HCT116 (cell line): Measurements from ENCODE around the gene ADARB1. TPM values are rescaled to one million over a fixed set of nuclear protein-coding genes. Genes with fewer than 3 reads are reported as not detected.

Experiments used
- ATAC-seq: fragments of 200-7000 bp; cut with Tn5 transposase; 2 replicates; pipeline ENCODE4 v1.9.1; 2020; ENCODE audit warnings: mild to moderate bottlenecking, moderate library complexity
- BruUV-seq: library from RNA; stranded (reverse); fragments of 400-500 nt; replicated peaks from 2 replicates; lab custom pipeline; 2021; lab: Mats Ljungman, UMichigan
- CTCF ChIA-PET: fragments of 300-600 bp; sonication (Branson Sonifier 250); formaldehyde crosslinking; loops from one replicate; lab custom pipeline; 2021; ENCODE audit warnings: antibody characterized with exemption; lab: Charles Lee
- POLR2A ChIA-PET: fragments of 300-600, 350-600 bp; sonication (Branson Sonifier 250); formaldehyde crosslinking; loops from one replicate; lab custom pipeline; 2021; ENCODE audit warnings: antibody characterized with exemption; lab: Charles Lee
- RAD21 ChIA-PET, 2 experiments: fragments of 300-600 bp; sonication (Branson Sonifier 250); formaldehyde crosslinking; loops; one replicate each; lab custom pipeline; 2023; ENCODE audit warnings: low total read pairs in 2 of 2; ENCODE audit not compliant: uncharacterized antibody in 2 of 2, unreplicated experiment in 2 of 2, low non-redundant PET in 1 of 2; lab: Charles Lee
- DNase-seq: peaks from one replicate; pipeline ENCODE4 v3.0.0-alpha.2; 2010; ENCODE audit warnings: low read depth, low spot score
- H2AFZ ChIP-seq: fragments of 200-600 bp; shearing (Covaris generic), sonication (generic); 2 replicates; pipeline ENCODE4 v1.6.1; 2017; ENCODE audit warnings: low read depth, mixed run types, mixed read lengths, antibody characterized with exemption, low read length; ENCODE audit not compliant: poor library complexity, severe bottlenecking
- H3K27ac ChIP-seq: 2 replicates; pipeline ENCODE4 v1.5.1; 2012; ENCODE audit warnings: low read depth, low read length
- H3K27me3 ChIP-seq: fragments of 200-600 bp; sonication (generic); 2 replicates; pipeline ENCODE4 v1.6.1; 2016; ENCODE audit warnings: mixed run types, low read length, mixed read lengths; ENCODE audit not compliant: insufficient read depth
- H3K36me3 ChIP-seq, 2 experiments: fragments of 200-500 bp in 1 of 2; fragments of 200-600 bp in 1 of 2; sonication (Bioruptor generic) in 1 of 2; sonication (generic) in 1 of 2; 2 replicates each; pipeline versions ENCODE4 v1.5.1 to v1.6.1; 2014 to 2016; ENCODE audit warnings: low read length in 2 of 2, inconsistent platforms in 1 of 2, mixed read lengths in 1 of 2, mixed run types in 1 of 2; ENCODE audit not compliant: insufficient read depth in 2 of 2, control insufficient read depth in 1 of 2
- H3K4me1 ChIP-seq, 2 experiments: fragments of 200-600 bp in 1 of 2; sonication (generic) in 1 of 2; 2 replicates each; pipeline versions ENCODE4 v1.5.1 to v1.6.1; 2012 to 2017; ENCODE audit warnings: low read length in 2 of 2, inconsistent platforms in 1 of 2, mild to moderate bottlenecking in 1 of 2, mixed read lengths in 1 of 2, mixed run types in 1 of 2, moderate library complexity in 1 of 2; ENCODE audit not compliant: insufficient read depth in 2 of 2, control insufficient read depth in 1 of 2
- H3K4me2 ChIP-seq: fragments of 200-600 bp; sonication (generic); 2 replicates; pipeline ENCODE4 v1.6.1; 2017; ENCODE audit warnings: mixed run types, low read length, mixed read lengths
- H3K4me3 ChIP-seq, 2 experiments: fragments of 200-600 bp in 1 of 2; sonication (generic) in 1 of 2; replicated peaks in 1 of 2; 2 replicates each; pipeline ENCODE4 v1.5.1; 2011 to 2016; ENCODE audit warnings: low read length in 2 of 2, control low read depth in 1 of 2, low read depth in 1 of 2, mild to moderate bottlenecking in 1 of 2, mixed read lengths in 1 of 2, mixed run types in 1 of 2
- H3K79me2 ChIP-seq: fragments of 200-600 bp; sonication (generic); 2 replicates; pipeline ENCODE4 v1.6.1; 2017; ENCODE audit warnings: mild to moderate bottlenecking, mixed run types, low read length, moderate library complexity, mixed read lengths; ENCODE audit not compliant: insufficient read depth
- H3K9ac ChIP-seq: fragments of 200-600 bp; sonication (generic); 2 replicates; pipeline ENCODE4 v1.6.1; 2016; ENCODE audit warnings: low read length, mixed read lengths
- H3K9me2 ChIP-seq: fragments of 200-600 bp; sonication (generic), shearing (Covaris generic); 2 replicates; pipeline ENCODE4 v1.6.1; 2017; ENCODE audit warnings: mixed run types, mild to moderate bottlenecking, moderate library complexity; ENCODE audit not compliant: insufficient read depth
- H3K9me3 ChIP-seq, 2 experiments: fragments of 200-500 bp in 1 of 2; fragments of 200-600 bp in 1 of 2; sonication (Bioruptor generic) in 1 of 2; sonication (generic) in 1 of 2; 2 replicates each; pipeline ENCODE4 v1.6.1; 2014 to 2017; ENCODE audit warnings: low read length in 2 of 2, mixed read lengths in 2 of 2, inconsistent platforms in 1 of 2, low read depth in 1 of 2, mild to moderate bottlenecking in 1 of 2, mixed run types in 1 of 2, moderate library complexity in 1 of 2; ENCODE audit not compliant: control insufficient read depth in 1 of 2, insufficient read depth in 1 of 2
- H4K20me1 ChIP-seq: fragments of 200-600 bp; sonication (generic), shearing (Covaris generic); 2 replicates; pipeline ENCODE4 v1.6.1; 2017; ENCODE audit warnings: mixed run types, mild to moderate bottlenecking, moderate library complexity; ENCODE audit not compliant: insufficient read depth
- ATF3 ChIP-seq: IDR thresholded peaks from 2 replicates; pipeline ENCODE4 v1.6.1; 2012
- CBX3 ChIP-seq: IDR thresholded peaks from 2 replicates; pipeline ENCODE4 v1.6.1; 2012; ENCODE audit warnings: low read depth
- FOSL1 ChIP-seq: IDR thresholded peaks from 2 replicates; pipeline ENCODE4 v1.6.1; 2012; ENCODE audit warnings: low read depth
- JUND ChIP-seq: IDR thresholded peaks from 2 replicates; pipeline ENCODE4 v1.6.1; 2012
- ZBTB33 ChIP-seq: IDR thresholded peaks from 2 replicates; pipeline ENCODE4 v1.6.1; 2011; ENCODE audit warnings: mild to moderate bottlenecking, low read length, moderate library complexity; ENCODE audit not compliant: insufficient replicate concordance; ENCODE audit errors: extremely low read depth
- intact Hi-C: fragments of 100-400 bp; cut with micrococcal nuclease; formaldehyde crosslinking; loops from 2 replicates; pipeline ENCODE4 v1.10.0; 2022
- total RNA-seq: library from RNA; stranded (reverse); gene quantifications from one replicate; pipeline ENCODE4 v1.2.1, GENCODE V29; 2021; ENCODE audit not compliant: unreplicated experiment

ADARB1 gene
- total RNA-seq, 1 experiment from 2014 or later, result 13.5 TPM

GRCh38 chr21:45094412-45094811 lies 20.0 kb downstream of the ADARB1 start:
- no peak for ATAC-seq
- TF ChIP-seq JUND (no peak), FOSL1 (no peak), CBX3 (no peak)
- no peak overlapping the region for H3K4me2 ChIP-seq
- BruUV-seq, result no TSS peak
- ChIA-PET CTCF (no interaction called here), POLR2A (no interaction called here), RAD21 (interaction anchor here in 1 of 2 experiments (0.6 kb wide), 1 partner anchor 202 kb away, joined by 3 read pairs; no protein-coding TSS in a partner anchor)
- intact Hi-C loops, result no loop called here
- DNase-seq, result no peak
- H3K9ac ChIP-seq, result no peak overlapping the region
- H2AFZ ChIP-seq, result no peak overlapping the region
- no peaks in the 10 kb centered on the region for H3K9me3 ChIP-seq
- peaks cover 20% of the 10 kb centered on the region; the same call in 1 of the 2 replicates for H3K79me2 ChIP-seq
- no peaks in the 10 kb centered on the region for H3K9me2 ChIP-seq
- H3K36me3 ChIP-seq, result no peaks in the 10 kb centered on the region
- H3K4me1 ChIP-seq, result no peaks in the 10 kb centered on the region
- no peaks in the 10 kb centered on the region for H3K27me3 ChIP-seq
- no peaks in the 10 kb centered on the region for H4K20me1 ChIP-seq
- H3K27ac ChIP-seq, result no peak overlapping the region
- H3K4me3 ChIP-seq, result no peak overlapping the region

- no peak for DNase-seq
Observed at GRCh38 chr21:45095505-45095904, 21.1 kb downstream of the ADARB1 start.

More at GRCh38 chr21:45095505-45095904, 21.1 kb downstream of the ADARB1 start:
- ChIA-PET RAD21 (no interaction called here), CTCF (no interaction called here), POLR2A (no interaction called here)
- intact Hi-C loops, result no loop called here
- ATAC-seq, result no peak
- Histone ChIP-seq H3K9me3 (no peaks in the 10 kb centered on the region), H3K36me3 (no peaks in the 10 kb centered on the region), H3K9me2 (no peaks in the 10 kb centered on the region), H3K79me2 (peaks cover 20% of the 10 kb centered on the region; the same call in 1 of the 2 replicates), H3K4me3 (no peak overlapping the region), H2AFZ (no peak overlapping the region), H4K20me1 (no peaks in the 10 kb centered on the region), H3K4me2 (no peak overlapping the region), H3K4me1 (no peaks in the 10 kb centered on the region), H3K27ac (no peak overlapping the region), H3K9ac (no peak overlapping the region), H3K27me3 (no peaks in the 10 kb centered on the region)
- BruUV-seq, result no TSS peak
- TF ChIP-seq ATF3 (no peak), ZBTB33 (no peak)
